Stromal cell of bone marrow (primary cell): Measurements from ENCODE around the gene MARK3.

Source experiments
- DNase-seq: peaks from one replicate; pipeline ENCODE4 v3.0.0-alpha.2; 2012; ENCODE audit warnings: low read depth

The MARK3 gene

GRCh38 chr14:103538291-103539055 is 153.3 kb downstream of the MARK3 start:
- no peak for DNase-seq

GRCh38 chr14:103539056-103539825 is 154.0 kb downstream of the MARK3 start:
- DNase-seq = no peak

GRCh38 chr14:103540821-103541708 is 155.8 kb downstream of the MARK3 start:
- no peak for DNase-seq

- DNase-seq = no peak
These were observed 156.7 kb downstream of the MARK3 start for GRCh38 chr14:103541709-103542604.

- no peak for DNase-seq
These were observed 157.4 kb downstream of the MARK3 start for GRCh38 chr14:103542605-103543088.

GRCh38 chr14:103543140-103543539 is 157.9 kb downstream of the MARK3 start:
- no peak for DNase-seq

- DNase-seq = no peak
These were observed 158.6 kb downstream of the MARK3 start for GRCh38 chr14:103543721-103544387.

- no peak for DNase-seq
These were observed 159.4 kb downstream of the MARK3 start for GRCh38 chr14:103544388-103545218.

- no peak for DNase-seq
These were observed 160.2 kb downstream of the MARK3 start for GRCh38 chr14:103545219-103545914.

- DNase-seq = no peak
These were observed 160.9 kb downstream of the MARK3 start for GRCh38 chr14:103545915-103546651.

GRCh38 chr14:103546652-103547454 is 161.6 kb downstream of the MARK3 start:
- DNase-seq = no peak

GRCh38 chr14:103547455-103547940 is 162.3 kb downstream of the MARK3 start:
- no peak for DNase-seq

GRCh38 chr14:103547941-103548462 is 162.8 kb downstream of the MARK3 start:
- no peak for DNase-seq

- DNase-seq = no peak
These were observed 163.5 kb downstream of the MARK3 start for GRCh38 chr14:103548463-103549351.

- DNase-seq = no peak
These were observed 164.4 kb downstream of the MARK3 start for GRCh38 chr14:103549361-103550311.
